Measurements from ENCODE around the gene TIGAR.

DNA sequence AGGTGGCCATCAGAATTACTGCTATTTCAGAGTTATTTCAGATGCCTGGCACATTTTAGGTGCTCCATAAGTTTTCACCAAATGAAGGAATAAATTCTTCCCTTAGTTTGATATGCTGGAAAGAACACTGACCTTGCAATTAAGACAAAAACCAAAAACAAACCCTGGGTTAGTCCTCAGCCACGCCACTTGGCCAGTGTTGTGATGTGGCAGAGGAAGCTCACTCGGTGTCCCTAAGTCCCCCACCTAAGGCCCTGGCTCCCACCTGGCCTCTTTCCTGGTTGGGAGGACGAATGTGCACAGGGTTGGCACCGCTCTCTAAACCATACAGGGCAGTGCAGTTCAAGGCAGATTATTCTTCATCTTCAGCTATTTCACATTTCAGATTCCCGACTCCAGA, 72.2 kb downstream of the TIGAR start:
- TF ChIP-seq, protein P1, sequence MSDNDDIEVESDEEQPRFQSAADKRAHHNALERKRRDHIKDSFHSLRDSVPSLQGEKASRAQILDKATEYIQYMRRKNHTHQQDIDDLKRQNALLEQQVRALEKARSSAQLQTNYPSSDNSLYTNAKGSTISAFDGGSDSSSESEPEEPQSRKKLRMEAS (IDR thresholded peaks at IDR 0.05), result no peak
- TF ChIP-seq SP1 (IDR thresholded peaks at IDR 0.05; ENCODE audit: low read depth, low read length), result no peak
- TF ChIP-seq, protein P2, sequence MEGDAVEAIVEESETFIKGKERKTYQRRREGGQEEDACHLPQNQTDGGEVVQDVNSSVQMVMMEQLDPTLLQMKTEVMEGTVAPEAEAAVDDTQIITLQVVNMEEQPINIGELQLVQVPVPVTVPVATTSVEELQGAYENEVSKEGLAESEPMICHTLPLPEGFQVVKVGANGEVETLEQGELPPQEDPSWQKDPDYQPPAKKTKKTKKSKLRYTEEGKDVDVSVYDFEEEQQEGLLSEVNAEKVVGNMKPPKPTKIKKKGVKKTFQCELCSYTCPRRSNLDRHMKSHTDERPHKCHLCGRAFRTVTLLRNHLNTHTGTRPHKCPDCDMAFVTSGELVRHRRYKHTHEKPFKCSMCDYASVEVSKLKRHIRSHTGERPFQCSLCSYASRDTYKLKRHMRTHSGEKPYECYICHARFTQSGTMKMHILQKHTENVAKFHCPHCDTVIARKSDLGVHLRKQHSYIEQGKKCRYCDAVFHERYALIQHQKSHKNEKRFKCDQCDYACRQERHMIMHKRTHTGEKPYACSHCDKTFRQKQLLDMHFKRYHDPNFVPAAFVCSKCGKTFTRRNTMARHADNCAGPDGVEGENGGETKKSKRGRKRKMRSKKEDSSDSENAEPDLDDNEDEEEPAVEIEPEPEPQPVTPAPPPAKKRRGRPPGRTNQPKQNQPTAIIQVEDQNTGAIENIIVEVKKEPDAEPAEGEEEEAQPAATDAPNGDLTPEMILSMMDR (IDR thresholded peaks at IDR 0.05; ENCODE audit: control extremely low read depth in 1 of 3, insufficient read depth in 1 of 3, low read depth in 1 of 3, low read length in 3 of 3), result no peak
